Hepatic stellate cell (primary cell): ENCODE results near the gene FIBCD1.
A peak's percentile ranks its signal among the peaks of the same experiment; 100 is the strongest.

Experiments used
- DNase-seq: peaks from one replicate; pipeline ENCODE4 v3.0.0; 2011; ENCODE audit warnings: low spot score

The FIBCD1 gene

GRCh38 chr9:130935648-130936271 is 3.3 kb downstream of the FIBCD1 start:
- peak; percentile 42 for DNase-seq

DNA sequence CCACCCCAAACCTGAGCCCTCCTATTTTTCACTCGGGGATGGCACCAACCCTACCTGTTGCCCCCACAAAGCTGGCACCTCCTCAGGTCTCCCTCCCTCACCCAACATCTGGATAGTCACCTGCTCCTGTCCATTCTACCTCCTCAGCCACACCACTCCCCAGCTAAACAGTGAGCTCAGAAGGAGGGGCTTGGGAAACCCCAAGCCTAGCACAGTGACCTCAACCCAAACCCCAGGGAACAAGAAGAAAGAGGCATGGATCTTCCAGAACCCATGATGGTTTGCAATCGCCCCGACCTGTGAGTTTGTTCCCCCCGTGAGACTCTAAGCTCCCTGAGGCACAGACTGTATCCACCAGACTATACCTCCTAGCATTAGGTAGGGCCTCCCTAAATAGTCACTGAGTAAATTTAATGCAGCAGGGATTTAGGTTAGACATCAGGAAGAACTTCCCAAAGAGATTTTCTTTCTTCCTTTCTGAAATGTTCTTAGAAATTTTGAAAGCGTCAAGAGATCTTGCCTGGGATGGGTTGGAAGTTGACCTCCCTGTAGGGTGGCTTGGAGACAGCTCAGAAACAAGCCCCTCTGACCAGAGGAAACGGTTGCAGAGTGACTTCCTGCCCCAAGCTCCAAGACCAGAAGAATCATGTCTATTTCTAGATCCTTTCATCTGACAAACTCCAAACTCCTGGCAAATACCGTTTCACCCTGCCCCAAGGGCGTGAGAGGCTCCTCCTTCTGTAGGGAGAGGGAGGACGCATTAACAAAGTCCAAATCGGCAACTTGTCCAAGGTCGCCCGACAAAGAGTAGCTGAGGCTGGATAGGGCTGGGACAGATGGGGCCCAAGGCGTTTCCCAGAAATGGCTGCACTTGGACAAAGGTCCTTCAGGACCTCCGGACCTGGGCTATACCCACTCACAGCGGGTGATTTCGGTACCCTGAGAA is 4.1 kb downstream of the FIBCD1 start:
- no peak for DNase-seq

- DNase-seq = no peak
Observed at GRCh38 chr9:130934246-130934645, 4.8 kb downstream of the FIBCD1 start.

DNA sequence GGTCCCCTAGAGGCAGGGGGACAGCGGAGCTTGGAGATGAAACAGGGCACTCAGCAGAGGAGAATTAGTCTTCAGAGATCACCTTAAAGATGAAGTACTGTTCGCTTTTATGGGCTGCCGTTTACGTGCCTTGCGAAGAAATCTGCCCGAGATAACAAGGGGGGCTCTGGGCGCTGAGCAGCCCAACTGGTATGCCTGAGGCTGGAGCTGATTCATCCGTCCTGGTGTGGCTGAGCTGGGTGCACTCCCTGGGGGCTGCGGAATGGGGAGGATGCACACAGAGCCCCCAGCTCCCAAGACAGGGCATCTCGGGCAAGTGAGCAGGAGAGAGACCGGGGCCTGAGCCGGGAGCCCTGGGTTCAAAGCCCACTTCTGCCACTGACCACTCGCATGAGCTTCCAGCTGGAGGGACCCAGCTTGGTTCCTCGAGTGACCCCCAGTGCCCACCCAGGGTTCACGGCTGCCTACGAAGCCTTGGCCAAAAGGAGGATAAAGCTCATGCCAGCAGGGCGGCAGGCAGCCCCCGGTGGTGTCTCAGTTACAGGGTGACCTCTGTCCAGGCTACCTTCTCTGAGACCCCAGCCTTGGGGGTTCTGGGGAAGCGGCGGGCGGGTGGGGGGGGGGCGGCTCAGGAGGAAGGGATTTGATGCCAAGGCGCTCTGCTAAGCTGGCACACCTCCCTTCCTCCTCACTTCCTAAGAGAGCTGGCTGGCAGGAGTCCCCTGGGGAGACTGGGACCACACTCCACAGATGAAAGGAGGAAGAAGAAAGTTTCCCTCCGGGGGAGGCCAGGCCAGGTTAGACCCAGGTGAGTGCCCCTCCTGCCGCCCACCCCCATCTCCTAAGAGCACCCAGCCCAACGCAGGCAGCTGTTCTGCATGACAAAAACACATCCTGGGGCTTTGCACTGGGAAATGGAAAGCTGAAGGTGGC is 5.7 kb downstream of the FIBCD1 start:
- DNase-seq = peak; percentile 93

DNA sequence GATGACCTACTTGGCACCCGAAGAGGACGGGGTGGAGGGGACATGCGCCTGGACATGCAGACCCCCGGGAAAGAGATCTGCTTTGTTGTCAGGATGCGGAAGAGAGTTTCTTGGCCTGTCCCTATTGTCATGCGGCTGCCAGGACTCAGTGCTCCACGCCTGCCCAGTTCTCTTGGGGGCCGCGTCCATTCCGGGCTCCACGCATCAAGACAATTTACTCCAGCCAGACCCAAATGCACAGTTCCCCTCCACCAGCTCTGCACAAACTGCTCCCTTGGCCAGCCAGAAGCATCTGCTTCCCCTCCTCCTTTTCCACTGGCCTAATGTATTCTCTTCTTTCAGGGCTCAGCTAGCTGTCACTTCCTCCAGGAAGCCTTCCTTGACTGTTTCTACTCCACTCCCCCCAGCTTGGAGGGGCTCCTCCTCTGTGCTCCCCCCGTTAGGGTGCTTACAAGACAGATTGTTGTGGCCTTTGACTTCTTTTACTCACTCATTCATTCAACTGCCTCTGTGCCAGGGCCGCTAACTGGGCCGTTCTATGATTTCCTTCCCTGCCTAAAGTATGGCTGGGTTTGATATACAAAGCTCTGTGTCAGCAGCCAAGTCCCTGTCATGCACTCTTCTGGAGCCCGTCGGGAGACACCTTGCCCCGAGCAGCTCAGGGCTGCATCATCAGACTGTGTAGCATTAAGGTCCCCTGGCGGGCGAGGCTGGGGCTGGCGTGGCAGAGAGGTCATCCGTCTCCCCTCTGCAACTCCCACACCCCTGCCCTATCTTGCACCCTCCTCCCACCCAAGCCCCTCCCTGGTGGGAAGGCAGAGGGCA is 6.6 kb downstream of the FIBCD1 start:
- peak; percentile 40 for DNase-seq

- DNase-seq = no peak
Observed at GRCh38 chr9:130931508-130932254, 7.4 kb downstream of the FIBCD1 start.

DNA sequence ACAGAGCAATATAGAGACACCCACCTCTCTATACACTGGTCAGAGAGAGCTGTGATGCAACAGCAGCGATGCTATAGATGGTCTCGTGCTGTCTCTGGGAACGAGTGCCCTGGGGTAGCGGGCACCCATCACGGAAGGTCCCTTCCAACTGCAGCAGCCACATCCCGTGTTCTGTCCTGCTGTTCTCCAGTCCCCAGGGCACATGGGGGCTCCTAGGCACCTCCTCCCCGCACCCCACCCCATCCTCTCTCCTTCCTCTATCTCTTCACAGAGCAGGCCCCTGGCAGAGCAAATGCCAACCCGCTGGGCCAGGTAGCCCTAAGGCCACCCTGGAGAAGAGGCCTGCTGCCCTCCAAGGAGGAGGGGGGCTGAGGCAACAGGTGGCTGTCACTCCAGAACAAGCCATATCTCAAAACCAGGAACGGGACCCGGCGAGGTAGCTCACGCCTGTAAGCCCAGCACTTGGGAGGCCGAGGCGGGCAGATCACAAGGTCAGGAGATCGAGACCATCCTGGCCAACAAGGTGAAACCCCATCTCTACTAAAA is 8.2 kb downstream of the FIBCD1 start:
- DNase-seq = no peak

DNA sequence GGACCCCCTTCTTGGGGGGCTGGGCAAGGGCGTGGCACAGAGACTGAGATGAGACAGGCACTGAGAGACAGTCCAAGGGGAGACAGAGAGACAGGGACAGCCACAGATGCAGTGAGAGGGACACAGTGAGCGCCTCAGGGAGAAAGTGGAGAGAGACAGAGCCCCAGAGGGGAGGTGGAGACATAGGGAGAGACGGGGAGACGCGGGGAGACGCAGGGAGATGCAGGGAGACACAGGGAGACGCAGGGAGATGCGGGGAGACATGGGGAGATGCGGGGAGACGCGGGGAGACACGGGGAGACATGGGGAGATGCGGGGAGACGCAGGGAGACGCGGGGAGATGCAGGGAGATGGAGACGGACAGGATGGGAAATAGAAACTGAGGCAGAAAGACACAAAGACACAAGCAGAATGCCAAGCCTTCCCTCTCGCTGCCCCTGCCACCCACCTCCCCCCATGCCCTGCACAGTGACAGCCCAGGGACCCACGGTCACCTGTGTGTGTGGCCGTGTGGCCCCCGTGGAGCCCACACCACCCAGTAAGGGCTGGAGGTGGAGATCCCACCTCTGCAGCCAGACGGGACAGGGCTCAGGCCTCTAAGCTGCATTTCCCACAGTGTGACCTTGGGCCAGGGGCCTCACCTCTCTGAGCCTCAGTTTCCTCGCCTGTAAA is 8.8 kb downstream of the FIBCD1 start:
- DNase-seq = no peak

DNA sequence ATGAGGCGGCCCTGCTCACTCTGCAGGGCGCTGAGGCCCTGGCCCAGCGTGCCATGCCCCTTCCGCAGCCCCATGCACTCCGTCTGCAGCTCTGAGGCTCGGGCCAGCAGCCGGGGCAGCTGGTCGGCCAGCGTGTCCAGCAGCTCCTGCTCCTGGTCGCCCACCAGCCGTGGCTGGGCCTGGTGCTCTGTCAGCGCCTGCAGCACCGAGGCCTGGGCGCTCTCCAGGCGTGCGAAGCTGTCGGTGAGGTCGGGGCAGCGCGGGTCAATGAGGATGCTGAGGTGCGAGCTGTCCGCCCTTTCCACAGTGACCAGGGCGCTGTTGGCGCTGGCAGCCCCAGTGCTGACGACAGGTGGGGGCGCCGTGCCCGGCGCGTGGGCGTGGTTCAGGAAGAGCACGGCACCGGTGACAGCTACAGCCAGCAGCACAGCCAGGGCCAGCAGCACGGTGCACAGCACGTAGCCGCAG is 9.4 kb downstream of the FIBCD1 start:
- DNase-seq = no peak

GRCh38 chr9:130927995-130928900 is 10.8 kb downstream of the FIBCD1 start:
- peak; percentile 51 for DNase-seq

DNA sequence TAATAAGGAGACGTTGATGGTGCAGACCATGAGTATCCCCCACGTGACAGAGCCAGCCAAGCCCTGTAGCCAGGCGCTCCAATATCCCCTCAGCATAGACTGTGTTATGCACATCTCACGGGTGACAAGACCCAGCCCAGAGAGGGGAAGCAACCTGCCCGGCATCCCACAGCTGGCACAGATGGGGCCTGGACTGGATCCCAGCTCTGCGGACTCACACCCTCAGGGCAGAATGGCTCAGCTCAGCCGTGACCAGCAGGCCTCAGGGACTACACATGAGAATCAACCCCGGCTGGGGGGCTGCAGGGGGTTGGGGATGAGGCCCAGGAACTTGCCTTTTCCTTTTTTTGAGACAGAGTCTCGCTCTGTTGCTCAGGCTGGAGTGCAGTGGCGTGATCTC is 11.7 kb downstream of the FIBCD1 start:
- no peak for DNase-seq

- DNase-seq = no peak
Observed at GRCh38 chr9:130925050-130925678, 13.9 kb downstream of the FIBCD1 start.

DNA sequence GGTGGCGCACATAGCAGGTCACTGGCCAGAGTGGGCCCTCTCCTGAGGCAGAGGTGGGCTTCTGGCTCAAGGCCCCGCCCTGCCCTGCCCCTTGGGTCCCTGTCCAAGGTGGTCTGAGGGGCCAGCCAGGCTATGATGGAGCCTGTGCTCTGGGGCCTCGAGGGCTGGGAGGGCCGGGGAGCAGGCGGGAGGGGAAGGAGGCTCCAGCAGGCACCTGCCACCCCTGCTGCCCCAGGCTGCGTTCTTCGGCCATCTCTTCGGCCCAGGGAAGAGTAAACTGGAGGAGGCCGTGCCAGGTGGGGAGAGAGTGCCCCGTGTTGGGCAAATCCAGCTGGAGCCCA is 14.6 kb downstream of the FIBCD1 start:
- no peak for DNase-seq

GRCh38 chr9:130923611-130924447 is 15.2 kb downstream of the FIBCD1 start:
- no peak for DNase-seq

- DNase-seq = no peak
Observed at GRCh38 chr9:130922893-130923610, 16.0 kb downstream of the FIBCD1 start.
